HL-60 (cell line): ENCODE results near the gene NPTX2.

Experiments
- DNase-seq, 2 experiments: peaks; one replicate each; pipeline ENCODE4 v3.0.0-alpha.2; 2010 to 2020; ENCODE audit warnings: low read depth in 1 of 2, low spot score in 1 of 2
- H3K27ac ChIP-seq: fragments of 250-450 bp; sonication (Bioruptor Pico); replicated peaks from 2 replicates; pipeline ENCODE4 v1.5.1; 2020; ENCODE audit warnings: mild to moderate bottlenecking, moderate library complexity
- H3K27me3 ChIP-seq: fragments of 250-450 bp; sonication (Bioruptor Pico); 2 replicates; pipeline ENCODE4 v1.5.1; 2021; ENCODE audit warnings: mild to moderate bottlenecking, moderate library complexity; ENCODE audit not compliant: insufficient read depth, poor library complexity, severe bottlenecking
- H3K4me3 ChIP-seq: replicated peaks from 2 replicates; pipeline ENCODE4 v1.5.1; 2011; ENCODE audit warnings: mild to moderate bottlenecking, control low read depth, low read length; ENCODE audit not compliant: insufficient read depth
- GABPA ChIP-seq: IDR thresholded peaks from 2 replicates; pipeline ENCODE4 v1.6.1; 2012; ENCODE audit warnings: low read depth
- POLR2AphosphoS5 ChIP-seq: IDR thresholded peaks from 2 replicates; pipeline ENCODE4 v1.6.1; 2012; ENCODE audit warnings: low read depth
- SPI1 ChIP-seq: IDR thresholded peaks from 2 replicates; pipeline ENCODE4 v1.6.1; 2012; ENCODE audit warnings: low read depth, mild to moderate bottlenecking, borderline replicate concordance
- long read RNA-seq: library from polyadenylated mRNA; unstranded; transcript quantifications from one replicate; pipeline ENCODE4 v2.0.0, GENCODE V29; 2020
- TF ChIP-seq, protein P1 (sequence below): IDR thresholded peaks from one replicate; pipeline ENCODE4 v1.5.1; 2011; ENCODE audit warnings: low read length, control low read depth, inconsistent platforms; ENCODE audit not compliant: insufficient read depth
- TF ChIP-seq, protein P2 (sequence below): IDR thresholded peaks from 2 replicates; pipeline ENCODE4 v1.6.1; 2012; ENCODE audit warnings: low read depth; ENCODE audit not compliant: insufficient replicate concordance

The NPTX2 gene, protein sequence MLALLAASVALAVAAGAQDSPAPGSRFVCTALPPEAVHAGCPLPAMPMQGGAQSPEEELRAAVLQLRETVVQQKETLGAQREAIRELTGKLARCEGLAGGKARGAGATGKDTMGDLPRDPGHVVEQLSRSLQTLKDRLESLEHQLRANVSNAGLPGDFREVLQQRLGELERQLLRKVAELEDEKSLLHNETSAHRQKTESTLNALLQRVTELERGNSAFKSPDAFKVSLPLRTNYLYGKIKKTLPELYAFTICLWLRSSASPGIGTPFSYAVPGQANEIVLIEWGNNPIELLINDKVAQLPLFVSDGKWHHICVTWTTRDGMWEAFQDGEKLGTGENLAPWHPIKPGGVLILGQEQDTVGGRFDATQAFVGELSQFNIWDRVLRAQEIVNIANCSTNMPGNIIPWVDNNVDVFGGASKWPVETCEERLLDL
- long read RNA-seq = 0 reads

DNA sequence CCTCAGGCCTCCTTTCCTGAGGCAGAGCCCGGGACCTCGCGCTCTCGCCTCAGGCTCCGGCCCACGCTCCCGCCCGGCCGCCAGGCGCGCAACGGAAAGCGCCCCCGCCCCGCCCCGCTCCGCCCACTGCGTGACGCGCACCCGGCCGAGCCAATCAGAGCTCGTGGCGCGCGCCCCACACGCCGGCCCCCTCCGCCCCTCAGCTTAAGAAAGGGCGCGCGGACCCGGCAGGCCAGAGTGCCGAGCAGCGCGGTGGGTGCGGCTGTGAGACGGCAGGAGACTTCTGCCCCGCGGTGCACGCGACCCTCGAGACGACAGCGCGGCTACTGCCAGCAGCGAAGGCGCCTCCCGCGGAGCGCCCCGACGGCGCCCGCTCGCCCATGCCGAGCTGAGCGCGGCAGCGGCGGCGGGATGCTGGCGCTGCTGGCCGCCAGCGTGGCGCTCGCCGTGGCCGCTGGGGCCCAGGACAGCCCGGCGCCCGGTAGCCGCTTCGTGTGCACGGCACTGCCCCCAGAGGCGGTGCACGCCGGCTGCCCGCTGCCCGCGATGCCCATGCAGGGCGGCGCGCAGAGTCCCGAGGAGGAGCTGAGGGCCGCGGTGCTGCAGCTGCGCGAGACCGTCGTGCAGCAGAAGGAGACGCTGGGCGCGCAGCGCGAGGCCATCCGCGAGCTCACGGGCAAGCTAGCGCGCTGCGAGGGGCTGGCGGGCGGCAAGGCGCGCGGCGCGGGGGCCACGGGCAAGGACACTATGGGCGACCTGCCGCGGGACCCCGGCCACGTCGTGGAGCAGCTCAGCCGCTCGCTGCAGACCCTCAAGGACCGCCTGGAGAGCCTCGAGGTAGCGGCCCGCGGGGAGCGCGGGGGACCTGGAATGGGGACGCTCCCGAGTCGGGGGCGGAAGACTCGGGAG lies at the start of gene NPTX2:
Gene NPTX2 (plus strand): TSS at position 235 of the 909 bp plus-strand sequence. CDS start 177 bp downstream, at position 412.
- DNase-seq = no peak
- Histone ChIP-seq H3K27ac (no peak within 1 kb of the TSS), H3K4me3 (no peak within 1 kb of the TSS), H3K27me3 (peaks cover 8% of the 10 kb centered on the region)
- TF ChIP-seq SPI1 (no peak), GABPA (no peak), POLR2AphosphoS5 (no peak)
- TF ChIP-seq, protein P1, sequence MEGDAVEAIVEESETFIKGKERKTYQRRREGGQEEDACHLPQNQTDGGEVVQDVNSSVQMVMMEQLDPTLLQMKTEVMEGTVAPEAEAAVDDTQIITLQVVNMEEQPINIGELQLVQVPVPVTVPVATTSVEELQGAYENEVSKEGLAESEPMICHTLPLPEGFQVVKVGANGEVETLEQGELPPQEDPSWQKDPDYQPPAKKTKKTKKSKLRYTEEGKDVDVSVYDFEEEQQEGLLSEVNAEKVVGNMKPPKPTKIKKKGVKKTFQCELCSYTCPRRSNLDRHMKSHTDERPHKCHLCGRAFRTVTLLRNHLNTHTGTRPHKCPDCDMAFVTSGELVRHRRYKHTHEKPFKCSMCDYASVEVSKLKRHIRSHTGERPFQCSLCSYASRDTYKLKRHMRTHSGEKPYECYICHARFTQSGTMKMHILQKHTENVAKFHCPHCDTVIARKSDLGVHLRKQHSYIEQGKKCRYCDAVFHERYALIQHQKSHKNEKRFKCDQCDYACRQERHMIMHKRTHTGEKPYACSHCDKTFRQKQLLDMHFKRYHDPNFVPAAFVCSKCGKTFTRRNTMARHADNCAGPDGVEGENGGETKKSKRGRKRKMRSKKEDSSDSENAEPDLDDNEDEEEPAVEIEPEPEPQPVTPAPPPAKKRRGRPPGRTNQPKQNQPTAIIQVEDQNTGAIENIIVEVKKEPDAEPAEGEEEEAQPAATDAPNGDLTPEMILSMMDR = no peak
- TF ChIP-seq, protein P2, sequence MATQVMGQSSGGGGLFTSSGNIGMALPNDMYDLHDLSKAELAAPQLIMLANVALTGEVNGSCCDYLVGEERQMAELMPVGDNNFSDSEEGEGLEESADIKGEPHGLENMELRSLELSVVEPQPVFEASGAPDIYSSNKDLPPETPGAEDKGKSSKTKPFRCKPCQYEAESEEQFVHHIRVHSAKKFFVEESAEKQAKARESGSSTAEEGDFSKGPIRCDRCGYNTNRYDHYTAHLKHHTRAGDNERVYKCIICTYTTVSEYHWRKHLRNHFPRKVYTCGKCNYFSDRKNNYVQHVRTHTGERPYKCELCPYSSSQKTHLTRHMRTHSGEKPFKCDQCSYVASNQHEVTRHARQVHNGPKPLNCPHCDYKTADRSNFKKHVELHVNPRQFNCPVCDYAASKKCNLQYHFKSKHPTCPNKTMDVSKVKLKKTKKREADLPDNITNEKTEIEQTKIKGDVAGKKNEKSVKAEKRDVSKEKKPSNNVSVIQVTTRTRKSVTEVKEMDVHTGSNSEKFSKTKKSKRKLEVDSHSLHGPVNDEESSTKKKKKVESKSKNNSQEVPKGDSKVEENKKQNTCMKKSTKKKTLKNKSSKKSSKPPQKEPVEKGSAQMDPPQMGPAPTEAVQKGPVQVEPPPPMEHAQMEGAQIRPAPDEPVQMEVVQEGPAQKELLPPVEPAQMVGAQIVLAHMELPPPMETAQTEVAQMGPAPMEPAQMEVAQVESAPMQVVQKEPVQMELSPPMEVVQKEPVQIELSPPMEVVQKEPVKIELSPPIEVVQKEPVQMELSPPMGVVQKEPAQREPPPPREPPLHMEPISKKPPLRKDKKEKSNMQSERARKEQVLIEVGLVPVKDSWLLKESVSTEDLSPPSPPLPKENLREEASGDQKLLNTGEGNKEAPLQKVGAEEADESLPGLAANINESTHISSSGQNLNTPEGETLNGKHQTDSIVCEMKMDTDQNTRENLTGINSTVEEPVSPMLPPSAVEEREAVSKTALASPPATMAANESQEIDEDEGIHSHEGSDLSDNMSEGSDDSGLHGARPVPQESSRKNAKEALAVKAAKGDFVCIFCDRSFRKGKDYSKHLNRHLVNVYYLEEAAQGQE = no peak

DNA sequence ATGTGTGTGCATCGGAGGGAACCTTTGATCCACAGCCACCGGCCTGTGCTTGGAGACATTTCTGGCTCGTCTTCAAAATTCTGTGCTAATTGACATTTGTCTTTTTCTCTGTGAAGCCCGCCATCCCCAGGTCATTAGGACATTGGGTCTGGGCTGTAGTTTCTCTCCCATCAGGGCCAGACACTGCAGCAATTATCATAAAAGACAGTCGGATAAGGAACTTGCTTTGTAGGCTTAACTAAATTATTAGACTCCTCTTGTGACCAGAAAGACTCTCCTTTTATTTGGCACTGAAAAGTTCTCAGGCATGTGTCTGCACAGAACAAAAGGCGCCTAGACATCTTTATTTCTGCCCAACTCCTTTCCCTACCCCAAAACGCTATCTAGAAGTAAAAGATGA lies 49.1 kb upstream of the NPTX2 start:
- TF ChIP-seq POLR2AphosphoS5 (no peak), GABPA (no peak), SPI1 (no peak)
- TF ChIP-seq, protein P2 = no peak
- TF ChIP-seq, protein P1 = no peak
- no peaks in the 10 kb centered on the region for H3K27me3 ChIP-seq
- no peak overlapping the region for H3K4me3 ChIP-seq
- no peak for DNase-seq
- H3K27ac ChIP-seq = no peak overlapping the region

DNA sequence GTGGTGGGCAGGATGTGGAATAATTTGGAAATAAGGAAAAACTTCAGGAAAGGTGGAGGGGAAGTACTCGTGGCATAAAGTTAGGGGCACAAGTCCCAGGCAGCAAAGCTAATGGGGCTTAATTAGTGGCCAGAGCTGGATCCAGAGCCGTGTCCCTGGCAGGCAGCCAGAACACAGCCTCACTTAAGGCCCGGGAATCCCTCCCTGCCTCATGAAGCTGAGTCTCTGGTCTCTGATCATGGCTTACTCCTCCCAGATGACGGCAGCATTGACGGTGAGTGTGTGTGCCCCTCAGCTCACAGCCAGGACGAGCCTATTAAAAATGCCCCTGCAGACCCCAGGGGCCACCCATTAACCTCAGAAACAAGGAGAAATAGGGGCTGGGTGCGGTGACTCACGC lies 48.2 kb upstream of the NPTX2 start:
- TF ChIP-seq, protein P1 = no peak
- no peak for TF ChIP-seq SPI1
- no peak for TF ChIP-seq POLR2AphosphoS5
- TF ChIP-seq, protein P2 = no peak
- TF ChIP-seq GABPA = no peak
- H3K27ac ChIP-seq = no peak overlapping the region
- H3K4me3 ChIP-seq = no peak overlapping the region
- no peaks in the 10 kb centered on the region for H3K27me3 ChIP-seq
- DNase-seq = no peak
